Measurements from ENCODE around the gene ACSF2. TPM values are rescaled to one million over a fixed set of nuclear protein-coding genes. Genes with fewer than 3 reads are reported as not detected.

The ACSF2 gene
- polyA plus RNA-seq, 1 donor from 2014 or later = not detected

DNA sequence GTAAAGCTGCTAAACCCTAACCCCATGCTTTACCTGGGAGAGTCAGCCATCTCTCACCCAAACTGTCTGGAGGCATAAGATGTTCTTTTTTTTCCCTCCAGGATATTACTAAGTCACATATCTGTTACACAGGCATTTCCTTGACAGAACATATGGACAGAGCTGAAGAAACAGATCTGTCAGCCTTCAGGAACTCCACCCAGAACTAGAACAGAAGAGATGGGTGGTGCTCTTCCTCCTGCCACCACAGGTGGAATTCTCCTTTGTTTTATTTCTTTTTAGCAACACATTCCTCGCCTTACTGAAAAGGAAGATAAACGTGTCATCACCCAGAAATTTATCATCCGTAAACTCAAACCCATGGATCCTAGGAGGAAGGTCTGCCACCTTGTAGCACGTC, 91.0 kb downstream of the ACSF2 start:
- H4K20me1 ChIP-seq (ENCODE audit: insufficient read depth) = no peaks in the 10 kb centered on the region
- H3K4me2 ChIP-seq (ENCODE audit: low read length) = no peak overlapping the region
- no peak overlapping the region for H3K27ac ChIP-seq (ENCODE audit: low read length)
- no peaks in the 10 kb centered on the region for H3F3A ChIP-seq (ENCODE audit: insufficient read depth, low read length, poor library complexity, severe bottlenecking)
- no peaks in the 10 kb centered on the region for H3K9me2 ChIP-seq (ENCODE audit: insufficient read depth, low read length)
- no peaks in the 10 kb centered on the region for H3K36me3 ChIP-seq (ENCODE audit: insufficient read depth, low read length)
- no peaks in the 10 kb centered on the region for H3K9me3 ChIP-seq (ENCODE audit: low read length)
- H3K4me3 ChIP-seq (ENCODE audit: low read length) = no peak overlapping the region
- TF ChIP-seq, protein P1, sequence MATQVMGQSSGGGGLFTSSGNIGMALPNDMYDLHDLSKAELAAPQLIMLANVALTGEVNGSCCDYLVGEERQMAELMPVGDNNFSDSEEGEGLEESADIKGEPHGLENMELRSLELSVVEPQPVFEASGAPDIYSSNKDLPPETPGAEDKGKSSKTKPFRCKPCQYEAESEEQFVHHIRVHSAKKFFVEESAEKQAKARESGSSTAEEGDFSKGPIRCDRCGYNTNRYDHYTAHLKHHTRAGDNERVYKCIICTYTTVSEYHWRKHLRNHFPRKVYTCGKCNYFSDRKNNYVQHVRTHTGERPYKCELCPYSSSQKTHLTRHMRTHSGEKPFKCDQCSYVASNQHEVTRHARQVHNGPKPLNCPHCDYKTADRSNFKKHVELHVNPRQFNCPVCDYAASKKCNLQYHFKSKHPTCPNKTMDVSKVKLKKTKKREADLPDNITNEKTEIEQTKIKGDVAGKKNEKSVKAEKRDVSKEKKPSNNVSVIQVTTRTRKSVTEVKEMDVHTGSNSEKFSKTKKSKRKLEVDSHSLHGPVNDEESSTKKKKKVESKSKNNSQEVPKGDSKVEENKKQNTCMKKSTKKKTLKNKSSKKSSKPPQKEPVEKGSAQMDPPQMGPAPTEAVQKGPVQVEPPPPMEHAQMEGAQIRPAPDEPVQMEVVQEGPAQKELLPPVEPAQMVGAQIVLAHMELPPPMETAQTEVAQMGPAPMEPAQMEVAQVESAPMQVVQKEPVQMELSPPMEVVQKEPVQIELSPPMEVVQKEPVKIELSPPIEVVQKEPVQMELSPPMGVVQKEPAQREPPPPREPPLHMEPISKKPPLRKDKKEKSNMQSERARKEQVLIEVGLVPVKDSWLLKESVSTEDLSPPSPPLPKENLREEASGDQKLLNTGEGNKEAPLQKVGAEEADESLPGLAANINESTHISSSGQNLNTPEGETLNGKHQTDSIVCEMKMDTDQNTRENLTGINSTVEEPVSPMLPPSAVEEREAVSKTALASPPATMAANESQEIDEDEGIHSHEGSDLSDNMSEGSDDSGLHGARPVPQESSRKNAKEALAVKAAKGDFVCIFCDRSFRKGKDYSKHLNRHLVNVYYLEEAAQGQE (IDR thresholded peaks at IDR 0.05; ENCODE audit: borderline replicate concordance) = no peak
- TF ChIP-seq SMC3 (conservative IDR thresholded peaks at IDR 0.05; ENCODE audit: poor library complexity) = no peak
- TF ChIP-seq EP300 (conservative IDR thresholded peaks at IDR 0.05; ENCODE audit: poor library complexity, severe bottlenecking) = no peak
- TF ChIP-seq EZH2 (IDR thresholded peaks at IDR 0.05; ENCODE audit: borderline replicate concordance, insufficient read depth, low read length, poor library complexity, severe bottlenecking) = no peak
- no peak for TF ChIP-seq MXI1 (conservative IDR thresholded peaks at IDR 0.05; ENCODE audit: poor library complexity, severe bottlenecking)
- no peak for TF ChIP-seq TAF1 (IDR thresholded peaks at IDR 0.05; ENCODE audit: low read depth)
- TF ChIP-seq RAD21 (conservative IDR thresholded peaks at IDR 0.05) = no peak
- TF ChIP-seq POLR2AphosphoS5 (IDR thresholded peaks at IDR 0.05) = no peak
- TF ChIP-seq, protein P2, sequence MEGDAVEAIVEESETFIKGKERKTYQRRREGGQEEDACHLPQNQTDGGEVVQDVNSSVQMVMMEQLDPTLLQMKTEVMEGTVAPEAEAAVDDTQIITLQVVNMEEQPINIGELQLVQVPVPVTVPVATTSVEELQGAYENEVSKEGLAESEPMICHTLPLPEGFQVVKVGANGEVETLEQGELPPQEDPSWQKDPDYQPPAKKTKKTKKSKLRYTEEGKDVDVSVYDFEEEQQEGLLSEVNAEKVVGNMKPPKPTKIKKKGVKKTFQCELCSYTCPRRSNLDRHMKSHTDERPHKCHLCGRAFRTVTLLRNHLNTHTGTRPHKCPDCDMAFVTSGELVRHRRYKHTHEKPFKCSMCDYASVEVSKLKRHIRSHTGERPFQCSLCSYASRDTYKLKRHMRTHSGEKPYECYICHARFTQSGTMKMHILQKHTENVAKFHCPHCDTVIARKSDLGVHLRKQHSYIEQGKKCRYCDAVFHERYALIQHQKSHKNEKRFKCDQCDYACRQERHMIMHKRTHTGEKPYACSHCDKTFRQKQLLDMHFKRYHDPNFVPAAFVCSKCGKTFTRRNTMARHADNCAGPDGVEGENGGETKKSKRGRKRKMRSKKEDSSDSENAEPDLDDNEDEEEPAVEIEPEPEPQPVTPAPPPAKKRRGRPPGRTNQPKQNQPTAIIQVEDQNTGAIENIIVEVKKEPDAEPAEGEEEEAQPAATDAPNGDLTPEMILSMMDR (IDR thresholded peaks at IDR 0.05; ENCODE audit: poor library complexity, severe bottlenecking) = no peak
- no peaks in the 10 kb centered on the region for H3K79me2 ChIP-seq (replicated peaks; ENCODE audit: insufficient read depth, low read length)
- no peak overlapping the region for H2AFZ ChIP-seq (ENCODE audit: low read depth, low read length)
- H3K27me3 ChIP-seq (ENCODE audit: insufficient read depth, low read depth, low read length) = no peaks in the 10 kb centered on the region
- H3K9ac ChIP-seq (ENCODE audit: low read length) = no peak overlapping the region

DNA sequence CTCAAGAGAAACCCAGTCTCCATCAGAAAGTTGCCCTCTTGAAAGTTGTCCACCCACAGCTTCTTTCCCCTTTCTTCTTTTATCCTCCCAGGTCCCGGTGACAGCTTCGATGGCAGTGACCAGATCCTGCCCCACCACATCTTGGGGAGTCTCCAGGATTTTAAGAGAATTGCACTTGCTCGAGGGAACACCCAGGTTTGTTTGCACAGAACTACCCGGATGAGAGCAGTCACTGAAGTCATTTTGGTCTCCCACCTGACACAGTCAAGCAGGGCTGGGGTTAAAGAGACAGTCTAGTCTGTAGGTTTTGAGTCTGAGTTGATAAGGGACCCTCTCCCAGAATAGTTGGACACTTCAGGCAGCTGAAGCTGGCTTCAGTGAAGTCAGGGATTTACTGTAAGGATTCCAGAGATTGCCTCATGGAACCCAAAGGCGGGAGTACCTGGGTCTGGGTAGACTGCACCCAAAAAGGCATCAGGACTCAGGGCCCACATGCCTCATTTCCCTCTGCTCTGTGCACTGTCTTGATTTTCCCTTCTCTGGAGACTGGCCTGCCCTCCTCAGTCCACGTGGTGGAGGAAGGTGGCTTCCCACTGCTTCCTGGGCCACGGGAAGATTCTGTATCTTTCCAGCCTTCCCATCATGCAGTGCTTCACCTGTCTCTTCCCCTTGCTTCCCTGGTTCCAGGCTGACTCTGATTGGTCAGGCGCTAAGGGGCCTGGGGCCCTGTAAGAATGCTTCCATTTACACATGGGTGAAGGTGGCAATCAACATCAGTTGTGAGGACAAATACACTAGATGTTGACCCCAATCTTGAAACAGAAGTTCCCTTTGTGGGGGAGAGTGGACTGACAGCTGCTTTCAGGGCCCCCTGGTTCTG, 91.7 kb downstream of the ACSF2 start:
- H3K36me3 ChIP-seq (ENCODE audit: insufficient read depth, low read length) = no peaks in the 10 kb centered on the region
- no peaks in the 10 kb centered on the region for H3K79me2 ChIP-seq (replicated peaks; ENCODE audit: insufficient read depth, low read length)
- no peaks in the 10 kb centered on the region for H4K20me1 ChIP-seq (ENCODE audit: insufficient read depth)
- no peaks in the 10 kb centered on the region for H3K9me3 ChIP-seq (ENCODE audit: low read length)
- H2AFZ ChIP-seq (ENCODE audit: low read depth, low read length) = no peak overlapping the region
- H3K27ac ChIP-seq (ENCODE audit: low read length) = no peak overlapping the region
- H3K4me3 ChIP-seq (ENCODE audit: low read length) = no peak overlapping the region
- TF ChIP-seq, protein P1 (IDR thresholded peaks at IDR 0.05; ENCODE audit: borderline replicate concordance) = no peak
- TF ChIP-seq, protein P2 (IDR thresholded peaks at IDR 0.05; ENCODE audit: poor library complexity, severe bottlenecking) = no peak
- no peak for TF ChIP-seq EZH2 (IDR thresholded peaks at IDR 0.05; ENCODE audit: borderline replicate concordance, insufficient read depth, low read length, poor library complexity, severe bottlenecking)
- no peak for TF ChIP-seq MXI1 (conservative IDR thresholded peaks at IDR 0.05; ENCODE audit: poor library complexity, severe bottlenecking)
- TF ChIP-seq SMC3 (conservative IDR thresholded peaks at IDR 0.05; ENCODE audit: poor library complexity) = no peak
- TF ChIP-seq EP300 (conservative IDR thresholded peaks at IDR 0.05; ENCODE audit: poor library complexity, severe bottlenecking) = no peak
- no peak for TF ChIP-seq TAF1 (IDR thresholded peaks at IDR 0.05; ENCODE audit: low read depth)
- TF ChIP-seq RAD21 (conservative IDR thresholded peaks at IDR 0.05) = no peak
- TF ChIP-seq POLR2AphosphoS5 (IDR thresholded peaks at IDR 0.05) = no peak
- H3K9me2 ChIP-seq (ENCODE audit: insufficient read depth, low read length) = no peaks in the 10 kb centered on the region
- no peaks in the 10 kb centered on the region for H3K27me3 ChIP-seq (ENCODE audit: insufficient read depth, low read depth, low read length)
- H3K4me2 ChIP-seq (ENCODE audit: low read length) = no peak overlapping the region
- no peak overlapping the region for H3K9ac ChIP-seq (ENCODE audit: low read length)
- no peaks in the 10 kb centered on the region for H3F3A ChIP-seq (ENCODE audit: insufficient read depth, low read length, poor library complexity, severe bottlenecking)

Data from neural cell (in vitro differentiated cells).